PC-9 (cell line): ENCODE results near the gene AP1G2. TPM values are rescaled to one million over a fixed set of nuclear protein-coding genes. Genes with fewer than 3 reads are reported as not detected.
"Not testable (repeated sequence)": the region's sequence is repeated elsewhere in the genome, so short reads cannot be mapped to it uniquely, and the experiment has no call there.

Experiments used
- BruUV-seq: library from RNA; stranded (reverse); fragments of 400-500 nt; replicated peaks from 2 replicates; lab custom pipeline; 2021; lab: Mats Ljungman, UMichigan
- CTCF ChIA-PET: fragments of 300-600 bp; sonication (Branson Sonifier 250); formaldehyde crosslinking; loops from one replicate; lab custom pipeline; 2022; ENCODE audit warnings: antibody characterized with exemption; lab: Charles Lee
- POLR2A ChIA-PET: fragments of 300-600 bp; sonication (Branson Sonifier 250); formaldehyde crosslinking; loops from one replicate; lab custom pipeline; 2022; ENCODE audit warnings: antibody characterized with exemption; ENCODE audit not compliant: unreplicated experiment; lab: Charles Lee
- DNase-seq, 2 experiments: peaks; one replicate each; pipeline versions ENCODE4 v3.0.0 to v3.0.0-alpha.2; 2015 to 2022; ENCODE audit warnings: mixed read lengths in 1 of 2
- H2AFZ ChIP-seq: fragments of 200-600 bp; sonication (generic); 2 replicates; pipeline ENCODE4 v1.8.1; 2017; ENCODE audit warnings: antibody characterized with exemption
- H3F3A ChIP-seq: fragments of 200-600 bp; sonication (generic); 2 replicates; pipeline ENCODE4 v1.8.1; 2017; ENCODE audit warnings: antibody characterized with exemption, mild to moderate bottlenecking, low read depth; ENCODE audit not compliant: insufficient read depth
- H3K27ac ChIP-seq: fragments of 200-600 bp; sonication (generic); 2 replicates; pipeline ENCODE4 v1.6.1; 2016; ENCODE audit warnings: mixed run types
- H3K27me3 ChIP-seq: fragments of 200-600 bp; sonication (generic); 2 replicates; pipeline ENCODE4 v1.6.1; 2016; ENCODE audit warnings: low read depth, mixed run types; ENCODE audit not compliant: insufficient read depth
- H3K36me3 ChIP-seq: fragments of 200-600 bp; sonication (generic); 2 replicates; pipeline ENCODE4 v1.6.1; 2016; ENCODE audit warnings: low read depth, mixed run types
- H3K4me1 ChIP-seq: fragments of 200-600 bp; sonication (generic); replicated peaks from 2 replicates; pipeline ENCODE4 v1.6.1; 2016; ENCODE audit warnings: mixed run types; ENCODE audit not compliant: insufficient read depth
- H3K4me2 ChIP-seq: fragments of 200-600 bp; sonication (generic); 2 replicates; pipeline ENCODE4 v1.6.1; 2017; ENCODE audit warnings: mixed run types
- H3K4me3 ChIP-seq: fragments of 200-600 bp; sonication (generic); 2 replicates; pipeline ENCODE4 v1.6.1; 2016; ENCODE audit warnings: mixed run types
- H3K79me2 ChIP-seq: fragments of 200-600 bp; sonication (generic); 2 replicates; pipeline ENCODE4 v1.6.1; 2017; ENCODE audit warnings: low read depth, mixed run types
- H3K9me2 ChIP-seq: fragments of 200-600 bp; sonication (generic); 2 replicates; pipeline ENCODE4 v1.8.1; 2017; ENCODE audit warnings: mild to moderate bottlenecking; ENCODE audit not compliant: insufficient read depth
- H3K9me3 ChIP-seq: fragments of 200-600 bp; sonication (generic); 2 replicates; pipeline ENCODE4 v1.8.1; 2016; ENCODE audit warnings: low read depth; ENCODE audit not compliant: insufficient read depth
- H4K20me1 ChIP-seq: fragments of 200-600 bp; sonication (generic); 2 replicates; pipeline ENCODE4 v1.8.1; 2017; ENCODE audit not compliant: insufficient read depth
- EZH2 ChIP-seq: fragments of 200-600 bp; sonication (generic); IDR thresholded peaks from 2 replicates; pipeline ENCODE4 v1.8.0; 2017; ENCODE audit warnings: antibody characterized with exemption, low read depth
- intact Hi-C: fragments of 100-400 bp; cut with micrococcal nuclease; formaldehyde crosslinking; loops from one replicate; pipeline ENCODE4 v1.10.0; 2022; ENCODE audit not compliant: unreplicated experiment
- total RNA-seq: library from RNA; stranded (reverse); gene quantifications from 2 replicates; pipeline ENCODE4 v1.2.3, GENCODE V29; 2021
- TF ChIP-seq, protein P1 (sequence below): fragments of 200-600 bp; sonication (generic); conservative IDR thresholded peaks from 2 replicates; pipeline ENCODE4 v1.6.1; 2017; ENCODE audit warnings: mixed run types, antibody characterized with exemption, mild to moderate bottlenecking, moderate library complexity

AP1G2 gene
- total RNA-seq, 1 experiment from 2014 or later: 128 TPM

GRCh38 chr14:23589606-23590005 is 22.0 kb upstream of the AP1G2 start:
- H3K79me2 ChIP-seq: no peaks in the 10 kb centered on the region
- POLR2A ChIA-PET: no interaction called here
- peaks cover 7% of the 10 kb centered on the region; the same call in 1 of the 2 replicates for H3K4me1 ChIP-seq
- H2AFZ ChIP-seq: no peak overlapping the region
- no peak overlapping the region for H3K4me2 ChIP-seq
- H3K9me3 ChIP-seq: no peaks in the 10 kb centered on the region
- DNase-seq: no peak
- TF ChIP-seq, protein P1, sequence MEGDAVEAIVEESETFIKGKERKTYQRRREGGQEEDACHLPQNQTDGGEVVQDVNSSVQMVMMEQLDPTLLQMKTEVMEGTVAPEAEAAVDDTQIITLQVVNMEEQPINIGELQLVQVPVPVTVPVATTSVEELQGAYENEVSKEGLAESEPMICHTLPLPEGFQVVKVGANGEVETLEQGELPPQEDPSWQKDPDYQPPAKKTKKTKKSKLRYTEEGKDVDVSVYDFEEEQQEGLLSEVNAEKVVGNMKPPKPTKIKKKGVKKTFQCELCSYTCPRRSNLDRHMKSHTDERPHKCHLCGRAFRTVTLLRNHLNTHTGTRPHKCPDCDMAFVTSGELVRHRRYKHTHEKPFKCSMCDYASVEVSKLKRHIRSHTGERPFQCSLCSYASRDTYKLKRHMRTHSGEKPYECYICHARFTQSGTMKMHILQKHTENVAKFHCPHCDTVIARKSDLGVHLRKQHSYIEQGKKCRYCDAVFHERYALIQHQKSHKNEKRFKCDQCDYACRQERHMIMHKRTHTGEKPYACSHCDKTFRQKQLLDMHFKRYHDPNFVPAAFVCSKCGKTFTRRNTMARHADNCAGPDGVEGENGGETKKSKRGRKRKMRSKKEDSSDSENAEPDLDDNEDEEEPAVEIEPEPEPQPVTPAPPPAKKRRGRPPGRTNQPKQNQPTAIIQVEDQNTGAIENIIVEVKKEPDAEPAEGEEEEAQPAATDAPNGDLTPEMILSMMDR: no peak
- no peak for TF ChIP-seq EZH2
- H3K36me3 ChIP-seq: no peaks in the 10 kb centered on the region
- no peaks in the 10 kb centered on the region for H3F3A ChIP-seq
- no TSS peak for BruUV-seq
- CTCF ChIA-PET: interaction anchor here (1.0 to 1.1 kb wide), 3 partner anchors 42 to 321 kb away, joined by 6 to 10 read pairs (median 6); no protein-coding TSS in a partner anchor
- H3K27me3 ChIP-seq: no peaks in the 10 kb centered on the region
- intact Hi-C loops: loop anchor here (1.0 to 2.0 kb wide), 6 partner anchors 77 to 447 kb away; no protein-coding TSS in a partner anchor
- no peak overlapping the region for H3K27ac ChIP-seq
- H4K20me1 ChIP-seq: no peaks in the 10 kb centered on the region
- H3K4me3 ChIP-seq: no peak overlapping the region
- H3K9me2 ChIP-seq: no peaks in the 10 kb centered on the region

DNA sequence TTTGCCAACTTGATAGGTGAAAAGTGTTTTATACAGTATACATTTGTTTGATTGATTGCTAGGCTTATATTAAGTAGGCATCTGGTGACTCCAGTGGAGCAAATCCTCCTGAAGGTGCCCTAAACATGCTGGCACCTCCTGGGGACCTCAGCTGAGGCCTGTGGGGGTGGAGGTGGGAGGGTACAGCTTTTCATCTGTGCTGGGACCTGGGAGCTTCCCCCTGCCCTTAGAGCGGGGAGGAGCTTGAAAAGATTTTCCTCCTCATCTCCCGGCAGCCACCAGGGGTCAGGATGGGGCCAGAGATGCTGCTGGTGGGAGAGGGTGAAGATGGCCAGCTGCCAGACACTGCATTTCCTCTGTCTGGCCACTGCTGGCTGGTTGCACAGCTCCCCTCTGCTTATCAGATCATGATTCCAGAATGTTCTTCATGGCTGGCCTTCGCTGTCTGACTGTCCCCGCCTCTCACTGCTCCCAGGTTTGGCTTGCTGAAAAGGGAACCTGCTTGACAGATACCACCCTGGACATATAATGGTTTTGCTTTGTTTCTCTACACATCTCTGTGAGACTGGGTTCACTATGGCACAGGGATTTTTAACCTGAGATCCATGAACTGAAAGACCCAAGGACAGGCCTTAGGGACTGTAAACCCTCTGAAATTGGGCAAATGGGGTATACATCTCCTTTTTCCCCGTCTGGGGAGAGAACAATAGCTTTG is 21.4 kb upstream of the AP1G2 start:
- no peak for TF ChIP-seq EZH2
- TF ChIP-seq, protein P1: peak; percentile 78
- Histone ChIP-seq H3K79me2 (no peaks in the 10 kb centered on the region), H3F3A (no peaks in the 10 kb centered on the region), H3K36me3 (no peaks in the 10 kb centered on the region), H3K9me3 (no peaks in the 10 kb centered on the region), H3K4me1 (peaks cover 7% of the 10 kb centered on the region; the same call in 1 of the 2 replicates), H3K27me3 (no peaks in the 10 kb centered on the region), H3K27ac (no peak overlapping the region), H3K4me3 (no peak overlapping the region), H4K20me1 (no peaks in the 10 kb centered on the region), H3K4me2 (no peak overlapping the region), H2AFZ (no peak overlapping the region), H3K9me2 (no peaks in the 10 kb centered on the region)
- peak; percentile 62 to 83 for DNase-seq
- intact Hi-C loops: loop anchor here (1.0 to 2.0 kb wide), 6 partner anchors 78 to 448 kb away; no protein-coding TSS in a partner anchor
- POLR2A ChIA-PET: interaction anchor here (0.6 to 0.7 kb wide), 2 partner anchors 287 to 469 kb away, joined by 4 read pairs; partner anchors contain the start of gene PPP1R3E
- BruUV-seq: no TSS peak
- CTCF ChIA-PET: interaction anchor here (0.5 to 1.1 kb wide), 5 partner anchors 43 to 321 kb away, joined by 3 to 10 read pairs (median 6); no protein-coding TSS in a partner anchor

DNA sequence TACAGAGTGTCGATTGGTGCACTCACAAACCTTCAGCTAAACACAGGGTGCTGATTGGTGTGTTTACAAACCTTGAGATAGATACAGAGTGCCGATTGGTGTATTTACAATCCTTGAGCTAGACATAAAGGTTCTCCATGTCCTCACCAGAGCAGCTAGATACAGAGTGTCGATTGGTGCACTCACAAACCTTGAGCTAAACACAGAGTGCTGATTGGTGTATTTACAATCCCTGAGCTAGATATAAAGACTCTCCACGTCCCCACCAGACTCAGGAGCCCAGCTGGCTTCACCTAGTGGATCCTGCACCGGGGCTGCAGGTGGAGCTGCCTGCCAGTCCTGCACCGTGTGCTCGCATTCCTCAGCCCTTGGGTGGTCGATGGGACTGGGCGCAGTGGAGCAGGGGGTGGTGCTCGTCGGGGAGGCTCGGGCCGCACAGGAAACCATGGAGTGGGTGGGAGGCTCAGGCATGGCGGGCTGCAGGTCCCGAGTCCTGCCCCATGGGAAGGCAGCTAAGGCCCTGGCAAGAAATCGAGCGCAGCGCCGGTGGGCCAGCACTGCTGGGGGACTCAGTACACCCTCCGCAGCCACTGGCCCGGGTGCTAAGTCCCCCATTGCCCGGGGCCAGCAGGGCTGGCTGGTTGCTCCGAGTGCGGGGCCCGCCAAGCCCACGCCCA is 17.1 kb upstream of the AP1G2 start:
- DNase-seq, H3K4me3 ChIP-seq, H3K4me1 ChIP-seq, H3K4me2 ChIP-seq, H3K27ac ChIP-seq, H4K20me1 ChIP-seq, H3K27me3 ChIP-seq, H3K79me2 ChIP-seq, H3K9me3 ChIP-seq, H3K36me3 ChIP-seq, intact Hi-C loops, H3K9me2 ChIP-seq, POLR2A ChIA-PET, H3F3A ChIP-seq, H2AFZ ChIP-seq, BruUV-seq, CTCF ChIA-PET: not testable (repeated sequence)

GRCh38 chr14:23583761-23584526 is 16.4 kb upstream of the AP1G2 start:
- H3K27me3 ChIP-seq, intact Hi-C loops, H2AFZ ChIP-seq, H3K79me2 ChIP-seq, H3K9me2 ChIP-seq, H3K4me2 ChIP-seq, H3F3A ChIP-seq, H3K4me1 ChIP-seq, H4K20me1 ChIP-seq, CTCF ChIA-PET, DNase-seq, POLR2A ChIA-PET, H3K4me3 ChIP-seq, H3K27ac ChIP-seq, BruUV-seq, H3K9me3 ChIP-seq, H3K36me3 ChIP-seq: not testable (repeated sequence)
